Ishikawa (cell line): ENCODE data around the gene C18orf32.

Source experiments
- CEBPB ChIP-seq: IDR thresholded peaks from 2 replicates; pipeline ENCODE4 v1.6.1; 2012
- CREB1 ChIP-seq: IDR thresholded peaks from 2 replicates; pipeline ENCODE4 v1.6.1; 2012; ENCODE audit warnings: low read depth
- EGR1 ChIP-seq: IDR thresholded peaks from 2 replicates; pipeline ENCODE4 v1.6.1; 2012
- EP300 ChIP-seq: IDR thresholded peaks from 2 replicates; pipeline ENCODE4 v1.6.1; 2012; ENCODE audit warnings: borderline replicate concordance
- FOXM1 ChIP-seq: IDR thresholded peaks from 2 replicates; pipeline ENCODE4 v1.6.1; 2012; ENCODE audit warnings: low read depth, borderline replicate concordance
- MAX ChIP-seq: IDR thresholded peaks from 2 replicates; pipeline ENCODE4 v1.6.1; 2012
- NFIC ChIP-seq: IDR thresholded peaks from 2 replicates; pipeline ENCODE4 v1.6.1; 2012
- RAD21 ChIP-seq: IDR thresholded peaks from 2 replicates; pipeline ENCODE4 v1.6.1; 2012; ENCODE audit warnings: low read depth
- TAF1 ChIP-seq: IDR thresholded peaks from 2 replicates; pipeline ENCODE4 v1.6.1; 2012; ENCODE audit warnings: low read depth, mild to moderate bottlenecking
- TCF12 ChIP-seq: IDR thresholded peaks from 2 replicates; pipeline ENCODE4 v1.6.1; 2012; ENCODE audit warnings: low read depth
- TEAD4 ChIP-seq: IDR thresholded peaks from 2 replicates; pipeline ENCODE4 v1.6.1; 2012
- YY1 ChIP-seq: IDR thresholded peaks from 2 replicates; pipeline ENCODE4 v1.6.1; 2012; ENCODE audit warnings: low read depth
- ZBTB7A ChIP-seq: IDR thresholded peaks from 2 replicates; pipeline ENCODE4 v1.6.1; 2012; ENCODE audit warnings: low read depth
- TF ChIP-seq, protein P1 (sequence below): IDR thresholded peaks from 2 replicates; pipeline ENCODE4 v1.6.1; 2012
- TF ChIP-seq, protein P2 (sequence below): IDR thresholded peaks from 2 replicates; pipeline ENCODE4 v1.6.1; 2012; ENCODE audit warnings: low read depth, mild to moderate bottlenecking

The C18orf32 gene

GRCh38 chr18:49460976-49461601, 25.9 kb downstream of the C18orf32 start:
- TF ChIP-seq CREB1, result no peak
- TF ChIP-seq NFIC, result 0 out of 2 replicates have a peak, but pooled peaks have one; percentile 0
- no peak for TF ChIP-seq TCF12

GRCh38 chr18:49459404-49460171, 27.4 kb downstream of the C18orf32 start:
- no peak for TF ChIP-seq MAX

DNA sequence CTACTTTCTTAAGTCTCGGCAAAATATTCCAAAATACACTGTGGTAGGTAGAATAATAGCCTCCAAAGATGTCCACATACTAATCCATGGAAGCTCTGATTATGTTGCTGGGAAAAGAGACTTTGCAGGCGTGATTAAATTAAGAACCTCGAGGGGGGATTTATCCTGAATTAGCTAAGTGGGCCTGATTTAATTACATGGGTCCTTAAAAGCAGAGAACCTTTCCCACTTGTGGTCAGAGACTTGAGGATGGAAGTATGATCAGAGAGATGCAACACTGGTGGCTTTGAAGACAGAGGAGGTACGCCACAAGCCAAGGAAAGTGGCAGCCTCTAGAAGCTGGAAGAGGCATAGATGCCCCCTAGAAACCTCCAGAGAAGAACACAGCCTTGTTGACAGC, 29.4 kb downstream of the C18orf32 start:
- TF ChIP-seq TEAD4 (no peak), FOXM1 (no peak), MAX (no peak), CEBPB (no peak), RAD21 (no peak), EGR1 (no peak), TAF1 (no peak), EP300 (no peak), NFIC (no peak), CREB1 (no peak), ZBTB7A (no peak), TCF12 (no peak), YY1 (no peak)
- TF ChIP-seq, protein P1, sequence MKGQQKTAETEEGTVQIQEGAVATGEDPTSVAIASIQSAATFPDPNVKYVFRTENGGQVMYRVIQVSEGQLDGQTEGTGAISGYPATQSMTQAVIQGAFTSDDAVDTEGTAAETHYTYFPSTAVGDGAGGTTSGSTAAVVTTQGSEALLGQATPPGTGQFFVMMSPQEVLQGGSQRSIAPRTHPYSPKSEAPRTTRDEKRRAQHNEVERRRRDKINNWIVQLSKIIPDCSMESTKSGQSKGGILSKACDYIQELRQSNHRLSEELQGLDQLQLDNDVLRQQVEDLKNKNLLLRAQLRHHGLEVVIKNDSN, result no peak
- TF ChIP-seq, protein P2, sequence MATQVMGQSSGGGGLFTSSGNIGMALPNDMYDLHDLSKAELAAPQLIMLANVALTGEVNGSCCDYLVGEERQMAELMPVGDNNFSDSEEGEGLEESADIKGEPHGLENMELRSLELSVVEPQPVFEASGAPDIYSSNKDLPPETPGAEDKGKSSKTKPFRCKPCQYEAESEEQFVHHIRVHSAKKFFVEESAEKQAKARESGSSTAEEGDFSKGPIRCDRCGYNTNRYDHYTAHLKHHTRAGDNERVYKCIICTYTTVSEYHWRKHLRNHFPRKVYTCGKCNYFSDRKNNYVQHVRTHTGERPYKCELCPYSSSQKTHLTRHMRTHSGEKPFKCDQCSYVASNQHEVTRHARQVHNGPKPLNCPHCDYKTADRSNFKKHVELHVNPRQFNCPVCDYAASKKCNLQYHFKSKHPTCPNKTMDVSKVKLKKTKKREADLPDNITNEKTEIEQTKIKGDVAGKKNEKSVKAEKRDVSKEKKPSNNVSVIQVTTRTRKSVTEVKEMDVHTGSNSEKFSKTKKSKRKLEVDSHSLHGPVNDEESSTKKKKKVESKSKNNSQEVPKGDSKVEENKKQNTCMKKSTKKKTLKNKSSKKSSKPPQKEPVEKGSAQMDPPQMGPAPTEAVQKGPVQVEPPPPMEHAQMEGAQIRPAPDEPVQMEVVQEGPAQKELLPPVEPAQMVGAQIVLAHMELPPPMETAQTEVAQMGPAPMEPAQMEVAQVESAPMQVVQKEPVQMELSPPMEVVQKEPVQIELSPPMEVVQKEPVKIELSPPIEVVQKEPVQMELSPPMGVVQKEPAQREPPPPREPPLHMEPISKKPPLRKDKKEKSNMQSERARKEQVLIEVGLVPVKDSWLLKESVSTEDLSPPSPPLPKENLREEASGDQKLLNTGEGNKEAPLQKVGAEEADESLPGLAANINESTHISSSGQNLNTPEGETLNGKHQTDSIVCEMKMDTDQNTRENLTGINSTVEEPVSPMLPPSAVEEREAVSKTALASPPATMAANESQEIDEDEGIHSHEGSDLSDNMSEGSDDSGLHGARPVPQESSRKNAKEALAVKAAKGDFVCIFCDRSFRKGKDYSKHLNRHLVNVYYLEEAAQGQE, result no peak

DNA sequence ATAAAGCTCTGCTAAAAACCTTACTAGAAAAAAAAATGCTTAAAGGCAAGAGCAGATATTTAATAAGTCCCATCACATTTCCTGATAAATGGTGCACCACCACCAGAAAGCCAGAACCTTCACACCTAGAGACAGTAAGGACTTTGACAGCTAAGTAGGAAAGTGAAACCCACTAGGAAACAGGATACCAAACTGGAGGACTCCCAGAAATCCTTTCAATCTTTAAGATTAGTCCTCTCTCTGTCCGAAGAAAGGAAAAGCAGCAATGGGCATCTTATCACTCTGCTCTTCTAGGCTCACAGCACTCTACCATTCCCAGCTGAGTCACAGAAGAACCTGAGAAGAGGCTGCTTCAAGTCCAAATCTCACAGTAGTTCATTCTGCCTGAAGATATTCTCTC, 30.2 kb downstream of the C18orf32 start:
- TF ChIP-seq TAF1, result no peak
- no peak for TF ChIP-seq TEAD4
- TF ChIP-seq CEBPB, result no peak
- TF ChIP-seq, protein P2, result no peak
- TF ChIP-seq MAX, result no peak
- no peak for TF ChIP-seq ZBTB7A

DNA sequence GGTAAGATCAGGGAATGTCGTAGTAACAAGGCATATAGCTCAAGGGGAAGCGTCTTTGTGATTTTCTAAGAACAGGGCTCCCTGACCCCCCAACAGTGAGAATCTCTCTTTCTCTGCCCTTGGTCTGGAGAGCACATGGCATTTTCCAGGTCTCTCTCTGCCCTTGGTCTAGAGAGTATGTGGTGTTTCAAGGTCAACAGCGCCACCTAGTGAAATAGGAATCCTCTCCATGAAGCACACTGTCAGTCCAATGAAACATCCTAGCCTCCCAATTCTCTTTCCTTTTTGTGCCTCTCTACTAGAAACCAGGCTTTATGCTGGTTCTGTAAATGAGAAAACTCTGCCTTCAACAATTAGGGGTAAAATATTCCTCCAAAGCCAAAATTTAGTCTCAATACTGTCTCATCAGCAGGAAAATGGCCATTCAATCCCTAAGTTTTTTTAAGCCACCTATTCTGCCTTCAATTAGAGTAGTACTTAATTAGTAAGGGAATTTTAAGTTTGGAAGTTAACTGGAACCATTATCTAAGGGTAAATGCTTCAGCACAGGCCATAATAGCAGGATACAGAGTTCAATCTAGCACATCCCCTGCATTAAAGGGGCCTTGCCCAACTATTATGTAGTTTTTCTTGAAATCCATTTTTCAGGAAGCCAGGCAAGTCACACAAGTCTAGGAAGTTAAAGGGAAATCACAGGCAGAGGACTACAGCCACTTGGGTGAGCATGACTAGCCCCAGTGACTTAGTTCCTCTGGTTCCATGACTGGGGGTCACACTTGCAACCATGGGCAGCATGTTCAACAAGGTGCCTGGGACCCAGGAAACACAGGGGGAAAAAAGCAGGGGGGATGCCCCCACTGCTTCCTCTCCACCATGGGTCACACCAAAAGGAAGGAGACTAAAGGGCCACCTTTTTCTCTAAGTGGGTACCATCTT, 39.0 kb downstream of the C18orf32 start:
- no peak for TF ChIP-seq FOXM1
- no peak for TF ChIP-seq TAF1
- TF ChIP-seq RAD21, result peak; percentile 67
- TF ChIP-seq EP300, result no peak

GRCh38 chr18:49446481-49446880, 40.6 kb downstream of the C18orf32 start:
- TF ChIP-seq EGR1 (no peak), FOXM1 (no peak), CEBPB (no peak), MAX (no peak), TAF1 (no peak), CREB1 (no peak)
- TF ChIP-seq, protein P1, result no peak
